GM12878 (cell line): ENCODE results near the gene RGR. TPM values are rescaled to one million over a fixed set of nuclear protein-coding genes. Genes with fewer than 3 reads are reported as not detected.

ENCODE experiments used
- ATAC-seq: fragments of 200-7000 bp; cut with Tn5 transposase; 3 replicates; pipeline ENCODE4 v1.9.1; 2020; ENCODE audit warnings: mild to moderate bottlenecking, moderate library complexity
- BruUV-seq: library from RNA; stranded (reverse); fragments of 400-500 nt; replicated peaks from 2 replicates; lab custom pipeline; 2021; lab: Mats Ljungman, UMichigan
- CTCF ChIA-PET: fragments of 300-600 bp; sonication (Branson Sonifier 250); formaldehyde crosslinking; extraction: SDS; loops from one replicate; lab custom pipeline; 2021; ENCODE audit warnings: inconsistent platforms; lab: Yijun Ruan, JAX
- POLR2A ChIA-PET: fragments of 350-600 bp; formaldehyde crosslinking; extraction: SDS; loops from one replicate; lab custom pipeline; 2021; ENCODE audit warnings: inconsistent platforms; lab: Charles Lee
- RAD21 ChIA-PET: fragments of 300-600 bp; sonication (Branson Sonifier 250); formaldehyde crosslinking; loops from one replicate; lab custom pipeline; 2023; ENCODE audit warnings: antibody characterized with exemption; ENCODE audit not compliant: unreplicated experiment; lab: Charles Lee
- SMC1A ChIA-PET: fragments of 300-600 bp; sonication (Branson Sonifier 250); formaldehyde crosslinking; loops from one replicate; lab custom pipeline; 2023; ENCODE audit not compliant: unreplicated experiment, uncharacterized antibody; lab: Charles Lee
- DNase-seq: peaks from one replicate; pipeline ENCODE4 v3.0.0-alpha.2; 2011; ENCODE audit warnings: low read depth, low spot score
- FAIRE-seq: peaks from 3 replicates; lab custom pipeline; 2011; peaks lifted over from hg19 to GRCh38; lab: Jason Lieb, UNC
- H2AFZ ChIP-seq: 2 replicates; pipeline ENCODE4 v1.6.0; 2011; ENCODE audit warnings: low read depth, low read length, control low read depth; ENCODE audit not compliant: control insufficient read depth
- H3K27ac ChIP-seq: 2 replicates; pipeline ENCODE4 v1.5.1; 2011; ENCODE audit warnings: control low read depth; ENCODE audit not compliant: control insufficient read depth, insufficient read depth
- H3K27me3 ChIP-seq, 2 experiments: replicated peaks in 1 of 2; 2 replicates each; pipeline versions ENCODE4 v1.6.0 to v1.6.1; 2011; ENCODE audit warnings: low read length in 1 of 2; ENCODE audit not compliant: control insufficient read depth in 2 of 2, insufficient read depth in 2 of 2
- H3K36me3 ChIP-seq, 2 experiments: 2 replicates each; pipeline ENCODE4 v1.5.1; 2011; ENCODE audit warnings: low read length in 1 of 2; ENCODE audit not compliant: control insufficient read depth in 2 of 2, insufficient read depth in 2 of 2
- H3K4me1 ChIP-seq: 2 replicates; pipeline ENCODE4 v1.6.1; 2011; ENCODE audit warnings: mild to moderate bottlenecking, low read length, moderate library complexity, mixed read lengths; ENCODE audit not compliant: control insufficient read depth, insufficient read depth
- H3K4me2 ChIP-seq: 2 replicates; pipeline ENCODE4 v1.6.0; 2011; ENCODE audit warnings: control low read depth; ENCODE audit not compliant: control insufficient read depth, insufficient read depth
- H3K4me3 ChIP-seq: fragments of 200-600 bp; sonication (generic); 2 replicates; pipeline ENCODE4 v1.5.1; 2016
- H3K79me2 ChIP-seq: 2 replicates; pipeline ENCODE4 v1.6.0; 2011; ENCODE audit warnings: low read length; ENCODE audit not compliant: control insufficient read depth, insufficient read depth
- H3K9ac ChIP-seq: 2 replicates; pipeline ENCODE4 v1.8.0; 2011; ENCODE audit warnings: low read length, control low read depth, mixed read lengths; ENCODE audit not compliant: control insufficient read depth, insufficient read depth
- H3K9me3 ChIP-seq: replicated peaks from 3 replicates; pipeline ENCODE4 v1.5.1; 2011; ENCODE audit warnings: mild to moderate bottlenecking, low read length; ENCODE audit not compliant: control insufficient read depth, insufficient read depth
- H4K20me1 ChIP-seq: 2 replicates; pipeline ENCODE4 v1.6.0; 2011; ENCODE audit not compliant: control insufficient read depth, insufficient read depth
- ATF3 ChIP-seq: IDR thresholded peaks from 2 replicates; pipeline ENCODE4 v1.6.1; 2011; ENCODE audit warnings: low read depth, mild to moderate bottlenecking, low read length, moderate library complexity, borderline replicate concordance; ENCODE audit errors: extremely low read depth
- EED ChIP-seq: sonication (generic); IDR thresholded peaks from 2 replicates; pipeline ENCODE4 v1.6.1; 2016; ENCODE audit warnings: antibody characterized with exemption, low read depth
- JUND ChIP-seq: IDR thresholded peaks from 2 replicates; pipeline ENCODE4 v1.6.1; 2012; ENCODE audit warnings: low read depth, mild to moderate bottlenecking, low read length, improper control_type of control experiment, moderate library complexity
- NBN ChIP-seq: fragments of 450-650 bp; IDR thresholded peaks from 2 replicates; pipeline ENCODE4 v1.6.1; 2016
- NRF1 ChIP-seq: conservative IDR thresholded peaks from 2 replicates; pipeline ENCODE4 v1.6.1; 2011; ENCODE audit warnings: mild to moderate bottlenecking, low read depth, low read length, improper control_type of control experiment
- RUNX3 ChIP-seq: IDR thresholded peaks from 2 replicates; pipeline ENCODE4 v1.6.1; 2012; ENCODE audit warnings: low read length, inconsistent platforms
- SMARCA5 ChIP-seq: fragments of 450-650 bp; IDR thresholded peaks from 2 replicates; pipeline ENCODE4 v1.6.1; 2017; ENCODE audit warnings: mild to moderate bottlenecking
- STAT3 ChIP-seq: IDR thresholded peaks from 2 replicates; pipeline ENCODE4 v1.6.1; 2011; ENCODE audit warnings: low read depth, low read length, improper control_type of control experiment
- WGBS: methylation state at CpG from one replicate; pipeline ENCODE4 v1.1.6; 2016; ENCODE audit warnings: low lambda C conversion rate; ENCODE audit not compliant: insufficient replicate concordance, insufficient coverage; ENCODE audit errors: missing lambda C conversion rate; 5-methylcytosine and 5-hydroxymethylcytosine counted together
- in situ Hi-C: fragments of 300-500 bp; cut with MboI; formaldehyde crosslinking; loops from 9 replicates; pipeline ENCODE4 v1.14.3; 2018; ENCODE audit warnings: mixed read lengths
- intact Hi-C: fragments of 100-400 bp; cut with micrococcal nuclease; formaldehyde crosslinking; loops from one replicate; pipeline ENCODE4 v1.14.2; 2022; ENCODE audit not compliant: unreplicated experiment
- polyA plus RNA-seq, 11 experiments: library from polyadenylated mRNA; depleted of rRNA in 4 of 11; unstranded in 6 of 11; stranded (reverse) in 5 of 11; fragments of >200 nt; fragmentation: Nextera tagmentation in 4 of 11; fragmentation: Illumina TruSeq in 1 of 11; extraction: Ambion mirVana in 4 of 11; extraction: Trizol in 1 of 11; gene quantifications; 1 replicate in 1 of 11; 2 replicates in 10 of 11; pipeline versions ENCODE4 v1.2.1 to v1.2.3, GENCODE V29; 2011 to 2016; ENCODE audit warnings: inconsistent platforms in 2 of 11, missing spikeins in 2 of 11, low read depth in 1 of 11
- total RNA-seq, 4 experiments: library from RNA; depleted of rRNA in 3 of 4; stranded (reverse); fragments of >200 nt in 3 of 4; fragmentation: Illumina TruSeq in 1 of 4; extraction: Trizol in 1 of 4; gene quantifications; 2 replicates each; pipeline versions ENCODE4 v1.2.1 to v1.2.3, GENCODE V29; 2013 to 2021

The RGR gene
- total and polyA plus RNA-seq, 10 of the 15 experiments (the other 5 are each of a cell fraction or from before 2014, with no cell fraction given) = not detected

GRCh38 chr10:84238909-84239308 lies 5.9 kb upstream of the RGR start:
- Histone ChIP-seq H3K36me3 (no peaks in the 10 kb centered on the region), H3K9ac (no peak overlapping the region), H3K4me3 (no peak overlapping the region), H3K27ac (no peak overlapping the region), H3K4me2 (no peak overlapping the region), H2AFZ (no peak overlapping the region), H3K79me2 (no peaks in the 10 kb centered on the region), H3K27me3 (peaks cover 0 to 4% of the 10 kb centered on the region in 2 experiments; a peak in 1 of 4 replicates), H3K9me3 (no peaks in the 10 kb centered on the region), H4K20me1 (no peaks in the 10 kb centered on the region), H3K4me1 (no peaks in the 10 kb centered on the region)
- POLR2A ChIA-PET = interaction anchor here (0.6 kb wide), 1 partner anchor 10 kb away, joined by 3 read pairs; no protein-coding TSS in a partner anchor
- ATAC-seq = no peak
- no TSS peak for BruUV-seq
- TF ChIP-seq NBN (no peak), EED (no peak)
- RAD21 ChIA-PET = no interaction called here
- CTCF ChIA-PET = interaction anchor here (2.2 kb wide), 1 partner anchor 27 kb away, joined by 5 read pairs; no protein-coding TSS in a partner anchor
- 49% methylated on average over 3 of the region's 3 CpGs for WGBS
- FAIRE-seq = no peak
- SMC1A ChIA-PET = interaction anchor here (1.0 kb wide), 1 partner anchor 11 kb away, joined by 3 read pairs; no protein-coding TSS in a partner anchor
- intact Hi-C loops (no loop called here), in situ Hi-C loops (no loop called here)
- DNase-seq = no peak

GRCh38 chr10:84241185-84241790 lies 3.6 kb upstream of the RGR start, which contains the start of gene LRIT1:
TSS of gene LRIT1 (minus strand) at chr10:84241546. CDS start at chr10:84241439, 107 bp downstream.
- H3K9ac ChIP-seq = no peak within 1 kb of the TSS
- no peaks in the 10 kb centered on the region for H3K4me1 ChIP-seq
- no peaks in the 10 kb centered on the region for H3K36me3 ChIP-seq
- WGBS = 32% methylated on average over 13 of the region's 13 CpGs
- DNase-seq = no peak
- no peak for FAIRE-seq
- peaks cover 2 to 4% of the 10 kb centered on the region in 2 experiments; a peak in 2 of 4 replicates for H3K27me3 ChIP-seq
- ATAC-seq = no peak
- BruUV-seq = no TSS peak
- H3K4me2 ChIP-seq = no peak within 1 kb of the TSS
- H4K20me1 ChIP-seq = no peaks in the 10 kb centered on the region
- SMC1A ChIA-PET = interaction anchor here (0.9 kb wide), 1 partner anchor 92 kb away, joined by 3 read pairs; no protein-coding TSS in a partner anchor
- no peak within 1 kb of the TSS for H2AFZ ChIP-seq
- no peaks in the 10 kb centered on the region for H3K79me2 ChIP-seq
- RAD21 ChIA-PET = no interaction called here
- POLR2A ChIA-PET = no interaction called here
- H3K27ac ChIP-seq = no peak within 1 kb of the TSS
- CTCF ChIA-PET = no interaction called here
- no peaks in the 10 kb centered on the region for H3K9me3 ChIP-seq
- in situ Hi-C loops (no loop called here), intact Hi-C loops (no loop called here)
- no peak within 1 kb of the TSS for H3K4me3 ChIP-seq
- TF ChIP-seq RUNX3 = no peak
- TF ChIP-seq NRF1 = no peak
- TF ChIP-seq NBN = no peak
- TF ChIP-seq JUND = no peak
- no peak for TF ChIP-seq STAT3
- no peak for TF ChIP-seq ATF3
- no peak for TF ChIP-seq SMARCA5
